HepG2 (cell line): ENCODE data around the gene ASXL1. TPM values are rescaled to one million over a fixed set of nuclear protein-coding genes. Genes with fewer than 3 reads are reported as not detected.

Experiments used
- HNRNPL ChIP-seq: fragments of 200-400 bp; formaldehyde crosslinking; IDR thresholded peaks from 2 replicates; pipeline ENCODE4 v1.6.1; 2017; ENCODE audit warnings: mild to moderate bottlenecking, low read depth, low read length
- LCORL ChIP-seq, 2 experiments: fragments of 450-650 bp in 1 of 2; sonication (generic) in 1 of 2; formaldehyde crosslinking in 1 of 2; IDR thresholded peaks; 2 replicates each; pipeline versions ENCODE4 v1.5.0 to v1.6.1; 2017 to 2020; ENCODE audit warnings: antibody characterized with exemption in 1 of 2, missing genetic modification reagents in 1 of 2
- SKIL ChIP-seq: sonication (generic); formaldehyde crosslinking; IDR thresholded peaks from 2 replicates; pipeline ENCODE4 v1.8.0; 2022; ENCODE audit warnings: missing genetic modification reagents, mild to moderate bottlenecking, moderate library complexity, borderline replicate concordance
- SMARCC2 ChIP-seq: fragments of 450-650 bp; IDR thresholded peaks from 2 replicates; pipeline ENCODE4 v1.6.1; 2017; ENCODE audit warnings: antibody characterized with exemption, mild to moderate bottlenecking
- ZBTB20 ChIP-seq: sonication (generic); formaldehyde crosslinking; IDR thresholded peaks from 2 replicates; pipeline ENCODE4 v1.8.1; 2023; ENCODE audit warnings: missing genetic modification reagents, low read depth, mild to moderate bottlenecking, borderline replicate concordance
- ZBTB49 ChIP-seq: sonication (generic); formaldehyde crosslinking; IDR thresholded peaks from 2 replicates; pipeline ENCODE4 v1.4.0; 2020; ENCODE audit warnings: missing genetic modification reagents, borderline replicate concordance
- ZNF17 ChIP-seq: sonication (generic); formaldehyde crosslinking; IDR thresholded peaks from 2 replicates; pipeline ENCODE4 v1.5.0; 2020; ENCODE audit warnings: mild to moderate bottlenecking, missing genetic modification reagents
- ZNF260 ChIP-seq: sonication (generic); formaldehyde crosslinking; IDR thresholded peaks from 2 replicates; pipeline ENCODE4 v1.4.0; 2020; ENCODE audit warnings: missing genetic modification reagents, low read depth, mild to moderate bottlenecking, borderline replicate concordance
- ZNF292 ChIP-seq: sonication (generic); formaldehyde crosslinking; IDR thresholded peaks from 2 replicates; pipeline ENCODE4 v1.8.1; 2022; ENCODE audit warnings: mild to moderate bottlenecking, low read depth, missing genetic modification reagents, borderline replicate concordance
- ZNF367 ChIP-seq: sonication (generic); formaldehyde crosslinking; IDR thresholded peaks from 2 replicates; pipeline ENCODE4 v1.4.0; 2020; ENCODE audit warnings: missing genetic modification reagents, borderline replicate concordance
- ZNF557 ChIP-seq: sonication (generic); formaldehyde crosslinking; IDR thresholded peaks from 2 replicates; pipeline ENCODE4 v1.4.0; 2020; ENCODE audit warnings: missing genetic modification reagents
- ZSCAN21 ChIP-seq: sonication (generic); formaldehyde crosslinking; IDR thresholded peaks from 2 replicates; pipeline ENCODE4 v1.8.0; 2022; ENCODE audit warnings: mild to moderate bottlenecking, missing genetic modification reagents, moderate library complexity, borderline replicate concordance
- ZSCAN5A ChIP-seq: sonication (generic); formaldehyde crosslinking; IDR thresholded peaks from 2 replicates; pipeline ENCODE4 v1.8.0; 2022; ENCODE audit warnings: mild to moderate bottlenecking, missing genetic modification reagents, borderline replicate concordance
- polyA plus RNA-seq, 8 experiments: library from polyadenylated mRNA; depleted of rRNA in 3 of 8; stranded (reverse) in 7 of 8; unstranded in 1 of 8; fragments of >200 nt; fragmentation: Illumina TruSeq in 4 of 8; extraction: Trizol in 4 of 8; gene quantifications; 2 replicates each; pipeline versions ENCODE4 v1.2.1 to v1.2.3, GENCODE V29; 2011 to 2016; ENCODE audit warnings: low read depth in 4 of 8, missing spikeins in 1 of 8, mixed read lengths in 1 of 8; ENCODE audit not compliant: insufficient read depth in 1 of 8
- total RNA-seq, 5 experiments: library from RNA; depleted of rRNA; stranded (reverse); fragments of >200 nt; fragmentation: Illumina TruSeq; extraction: Trizol; gene quantifications; 2 replicates each; pipeline ENCODE4 v1.2.3, GENCODE V29; 2016; ENCODE audit warnings: low read depth in 1 of 5
- TF ChIP-seq, protein P1 (sequence below): sonication (generic); formaldehyde crosslinking; IDR thresholded peaks from 2 replicates; pipeline ENCODE4 v1.5.0; 2020; ENCODE audit warnings: missing genetic modification reagents, mild to moderate bottlenecking, borderline replicate concordance
- TF ChIP-seq, protein P2 (sequence below): IDR thresholded peaks from 2 replicates; pipeline ENCODE4 v1.6.1; 2018; ENCODE audit warnings: missing genetic modification reagents, mild to moderate bottlenecking, missing compliant biosample characterization
- TF ChIP-seq, protein P3 (sequence below): sonication (generic); formaldehyde crosslinking; IDR thresholded peaks from 2 replicates; pipeline ENCODE4 v1.4.0; 2020; ENCODE audit warnings: missing genetic modification reagents

Gene ASXL1
- total and polyA plus RNA-seq, 2 of the 13 experiments (the other 11 are each of a cell fraction or from before 2014, with no cell fraction given), result 62.1 to 74.8 TPM

GRCh38 chr20:32357869-32358631 lies at the start of gene ASXL1 (continued):
- TF ChIP-seq ZNF292 (CRISPR knock-in tag) (peak; percentile 91; the same call in 1 of the 2 replicates), ZSCAN5A (CRISPR knock-in tag) (peak; percentile 83; the same call in 1 of the 2 replicates), ZSCAN21 (CRISPR knock-in tag) (peak; percentile 92), ZNF367 (CRISPR knock-in tag) (peak; percentile 64), SKIL (CRISPR knock-in tag) (peak; percentile 72; the same call in 1 of the 2 replicates), ZBTB20 (CRISPR knock-in tag) (peak; percentile 86; the same call in 1 of the 2 replicates), ZNF17 (CRISPR knock-in tag) (no peak), ZNF557 (CRISPR knock-in tag) (peak; percentile 68; the same call in 1 of the 2 replicates), SMARCC2 (no peak), HNRNPL (peak; percentile 89), LCORL (IDR thresholded peaks at IDR 0.05) (no peak), LCORL (CRISPR knock-in tag; IDR thresholded peaks at IDR 0.05) (peak; percentile 96), ZNF260 (CRISPR knock-in tag) (0 out of 2 replicates have a peak, but pooled peaks have one; percentile 28), ZBTB49 (CRISPR knock-in tag) (peak; percentile 27; the same call in 1 of the 2 replicates)
- TF ChIP-seq, protein P1, sequence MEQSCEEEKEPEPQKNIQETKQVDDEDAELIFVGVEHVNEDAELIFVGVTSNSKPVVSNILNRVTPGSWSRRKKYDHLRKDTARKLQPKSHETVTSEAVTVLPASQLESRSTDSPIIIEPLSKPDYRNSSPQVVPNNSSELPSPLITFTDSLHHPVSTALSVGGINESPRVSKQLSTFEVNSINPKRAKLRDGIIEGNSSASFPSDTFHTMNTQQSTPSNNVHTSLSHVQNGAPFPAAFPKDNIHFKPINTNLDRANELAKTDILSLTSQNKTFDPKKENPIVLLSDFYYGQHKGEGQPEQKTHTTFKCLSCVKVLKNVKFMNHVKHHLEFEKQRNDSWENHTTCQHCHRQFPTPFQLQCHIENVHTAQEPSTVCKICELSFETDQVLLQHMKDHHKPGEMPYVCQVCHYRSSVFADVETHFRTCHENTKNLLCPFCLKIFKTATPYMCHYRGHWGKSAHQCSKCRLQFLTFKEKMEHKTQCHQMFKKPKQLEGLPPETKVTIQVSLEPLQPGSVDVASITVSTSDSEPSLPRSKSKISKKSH (CRISPR knock-in tag), result peak; percentile 70; the same call in 1 of the 2 replicates
- TF ChIP-seq, protein P2, sequence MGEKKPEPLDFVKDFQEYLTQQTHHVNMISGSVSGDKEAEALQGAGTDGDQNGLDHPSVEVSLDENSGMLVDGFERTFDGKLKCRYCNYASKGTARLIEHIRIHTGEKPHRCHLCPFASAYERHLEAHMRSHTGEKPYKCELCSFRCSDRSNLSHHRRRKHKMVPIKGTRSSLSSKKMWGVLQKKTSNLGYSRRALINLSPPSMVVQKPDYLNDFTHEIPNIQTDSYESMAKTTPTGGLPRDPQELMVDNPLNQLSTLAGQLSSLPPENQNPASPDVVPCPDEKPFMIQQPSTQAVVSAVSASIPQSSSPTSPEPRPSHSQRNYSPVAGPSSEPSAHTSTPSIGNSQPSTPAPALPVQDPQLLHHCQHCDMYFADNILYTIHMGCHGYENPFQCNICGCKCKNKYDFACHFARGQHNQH (CRISPR knock-in tag), result peak; percentile 98
- TF ChIP-seq, protein P3, sequence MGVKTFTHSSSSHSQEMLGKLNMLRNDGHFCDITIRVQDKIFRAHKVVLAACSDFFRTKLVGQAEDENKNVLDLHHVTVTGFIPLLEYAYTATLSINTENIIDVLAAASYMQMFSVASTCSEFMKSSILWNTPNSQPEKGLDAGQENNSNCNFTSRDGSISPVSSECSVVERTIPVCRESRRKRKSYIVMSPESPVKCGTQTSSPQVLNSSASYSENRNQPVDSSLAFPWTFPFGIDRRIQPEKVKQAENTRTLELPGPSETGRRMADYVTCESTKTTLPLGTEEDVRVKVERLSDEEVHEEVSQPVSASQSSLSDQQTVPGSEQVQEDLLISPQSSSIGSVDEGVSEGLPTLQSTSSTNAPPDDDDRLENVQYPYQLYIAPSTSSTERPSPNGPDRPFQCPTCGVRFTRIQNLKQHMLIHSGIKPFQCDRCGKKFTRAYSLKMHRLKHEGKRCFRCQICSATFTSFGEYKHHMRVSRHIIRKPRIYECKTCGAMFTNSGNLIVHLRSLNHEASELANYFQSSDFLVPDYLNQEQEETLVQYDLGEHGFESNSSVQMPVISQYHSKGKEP, result peak; percentile 94
